ENCODE results near the gene PDCD5. TPM values are rescaled to one million over a fixed set of nuclear protein-coding genes. Genes with fewer than 3 reads are reported as not detected.
"Not testable (repeated sequence)": the region's sequence is repeated elsewhere in the genome, so short reads cannot be mapped to it uniquely, and the experiment has no call there.

Gene PDCD5
- total RNA-seq, 1 donor from 2014 or later: 77.1 TPM

- Mint-ChIP-seq H3K4me3 (ENCODE audit: unreplicated experiment) (no peak overlapping the region), H3K36me3 (ENCODE audit: low read depth, unreplicated experiment) (no peaks in the 10 kb centered on the region), H3K27me3 (ENCODE audit: unreplicated experiment) (peaks cover 9% of the 10 kb centered on the region), H3K27ac (ENCODE audit: unreplicated experiment) (no peak overlapping the region), H3K4me1 (ENCODE audit: unreplicated experiment) (peaks cover 16% of the 10 kb centered on the region), H3K9me3 (ENCODE audit: unreplicated experiment) (no peaks in the 10 kb centered on the region)
- DNase-seq (ENCODE audit: low spot score): no peak
- no peak for TF ChIP-seq CTCF (IDR thresholded peaks at IDR 0.05; ENCODE audit: unreplicated experiment)
These were observed 40.4 kb upstream of the PDCD5 start for GRCh38 chr19:32540621-32541020.

GRCh38 chr19:32541376-32541775 lies 39.6 kb upstream of the PDCD5 start:
- not testable (repeated sequence) for H3K27me3 Mint-ChIP-seq (ENCODE audit: unreplicated experiment); H3K9me3 Mint-ChIP-seq (ENCODE audit: unreplicated experiment); H3K4me3 Mint-ChIP-seq (ENCODE audit: unreplicated experiment); DNase-seq (ENCODE audit: low spot score); H3K27ac Mint-ChIP-seq (ENCODE audit: unreplicated experiment); H3K36me3 Mint-ChIP-seq (ENCODE audit: low read depth, unreplicated experiment)
- H3K4me1 Mint-ChIP-seq (ENCODE audit: unreplicated experiment): peaks cover 16% of the 10 kb centered on the region

- no peak for TF ChIP-seq CTCF (IDR thresholded peaks at IDR 0.05; ENCODE audit: unreplicated experiment)
- Mint-ChIP-seq H3K4me3 (ENCODE audit: unreplicated experiment) (no peak overlapping the region), H3K27me3 (ENCODE audit: unreplicated experiment) (peaks cover 9% of the 10 kb centered on the region), H3K9me3 (ENCODE audit: unreplicated experiment) (no peaks in the 10 kb centered on the region), H3K27ac (ENCODE audit: unreplicated experiment) (no peak overlapping the region), H3K4me1 (ENCODE audit: unreplicated experiment) (peaks cover 16% of the 10 kb centered on the region), H3K36me3 (ENCODE audit: low read depth, unreplicated experiment) (no peaks in the 10 kb centered on the region)
- DNase-seq (ENCODE audit: low spot score): no peak
These were observed 38.4 kb upstream of the PDCD5 start for GRCh38 chr19:32542477-32543108.

GRCh38 chr19:32543115-32543900 lies 37.7 kb upstream of the PDCD5 start:
- Mint-ChIP-seq H3K9me3 (ENCODE audit: unreplicated experiment) (no peaks in the 10 kb centered on the region), H3K4me1 (ENCODE audit: unreplicated experiment) (peaks cover 13% of the 10 kb centered on the region), H3K27me3 (ENCODE audit: unreplicated experiment) (peaks cover 9% of the 10 kb centered on the region), H3K36me3 (ENCODE audit: low read depth, unreplicated experiment) (no peaks in the 10 kb centered on the region), H3K4me3 (ENCODE audit: unreplicated experiment) (no peak overlapping the region), H3K27ac (ENCODE audit: unreplicated experiment) (no peak overlapping the region)
- TF ChIP-seq CTCF (IDR thresholded peaks at IDR 0.05; ENCODE audit: unreplicated experiment): no peak
- DNase-seq (ENCODE audit: low spot score): no peak

- no peak for TF ChIP-seq CTCF (IDR thresholded peaks at IDR 0.05; ENCODE audit: unreplicated experiment)
- peaks cover 4% of the 10 kb centered on the region for H3K4me1 Mint-ChIP-seq (ENCODE audit: unreplicated experiment)
- H3K36me3 Mint-ChIP-seq (ENCODE audit: low read depth, unreplicated experiment): no peaks in the 10 kb centered on the region
- peaks cover 3% of the 10 kb centered on the region for H3K27me3 Mint-ChIP-seq (ENCODE audit: unreplicated experiment)
- no peaks in the 10 kb centered on the region for H3K9me3 Mint-ChIP-seq (ENCODE audit: unreplicated experiment)
- DNase-seq (ENCODE audit: low spot score): no peak
- H3K4me3 Mint-ChIP-seq (ENCODE audit: unreplicated experiment): no peak overlapping the region
- H3K27ac Mint-ChIP-seq (ENCODE audit: unreplicated experiment): no peak overlapping the region
These were observed 36.1 kb upstream of the PDCD5 start for GRCh38 chr19:32544917-32545316.
